Dendritic cell treated with granulocyte-macrophage colony-stimulating factor and Interleukin-4, amounts not matched to agents 40 ng/mL and 50 ng/mL, for 4 days (primary cell): Measurements from ENCODE around the gene DMXL2.
"Not testable (repeated sequence)": the region's sequence is repeated elsewhere in the genome, so short reads cannot be mapped to it uniquely, and the experiment has no call there.

Source experiments
- H3K27ac Mint-ChIP-seq: one replicate; pipeline ENCODE4 v1.8.0; 2022; ENCODE audit warnings: mild to moderate bottlenecking, mixed read lengths
- H3K27me3 Mint-ChIP-seq: one replicate; pipeline ENCODE4 v1.8.0; 2022; ENCODE audit warnings: mild to moderate bottlenecking, mixed read lengths
- H3K36me3 Mint-ChIP-seq: one replicate; pipeline ENCODE4 v1.8.0; 2022; ENCODE audit warnings: low read depth, mixed read lengths
- H3K4me1 Mint-ChIP-seq: one replicate; pipeline ENCODE4 v1.8.0; 2022; ENCODE audit warnings: low read depth, mixed read lengths
- H3K4me3 Mint-ChIP-seq: one replicate; pipeline ENCODE4 v1.8.0; 2022; ENCODE audit warnings: mild to moderate bottlenecking, moderate library complexity, mixed read lengths
- H3K9me3 Mint-ChIP-seq: one replicate; pipeline ENCODE4 v1.8.0; 2022; ENCODE audit warnings: mixed read lengths
- intact Hi-C: fragments of 100-400 bp; cut with micrococcal nuclease; formaldehyde crosslinking; loops from one replicate; pipeline ENCODE4 v1.15.0; 2022

Gene DMXL2

DNA sequence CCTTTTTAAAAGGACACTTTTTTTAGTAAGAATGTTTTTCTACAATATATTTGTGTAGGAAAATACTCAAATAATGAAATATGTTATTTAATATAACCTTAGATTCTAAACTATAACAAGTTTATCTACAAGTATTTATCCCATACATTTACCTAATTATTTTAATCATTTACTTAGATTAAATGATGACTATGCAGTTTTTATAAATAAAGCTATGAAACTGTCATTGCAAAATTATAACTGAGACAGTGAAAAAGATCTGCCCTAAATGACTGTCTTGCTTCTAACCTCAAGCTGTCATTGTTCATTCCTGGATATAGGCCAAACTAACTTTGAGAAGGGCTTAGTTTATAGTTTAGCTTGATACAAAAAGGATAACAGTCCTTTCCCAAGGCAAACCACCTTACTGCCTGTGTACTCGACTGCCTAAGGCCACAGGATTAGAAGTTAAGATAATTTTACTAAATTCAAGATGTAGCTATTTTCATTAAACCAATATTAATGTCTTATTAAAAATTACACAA, 197.0 kb downstream of the DMXL2 start:
- Mint-ChIP-seq H3K27ac (no peak overlapping the region), H3K9me3 (no peaks in the 10 kb centered on the region), H3K4me3 (no peak overlapping the region), H3K36me3 (no peaks in the 10 kb centered on the region), H3K4me1 (no peaks in the 10 kb centered on the region), H3K27me3 (no peaks in the 10 kb centered on the region)
- intact Hi-C loops: no loop called here

DNA sequence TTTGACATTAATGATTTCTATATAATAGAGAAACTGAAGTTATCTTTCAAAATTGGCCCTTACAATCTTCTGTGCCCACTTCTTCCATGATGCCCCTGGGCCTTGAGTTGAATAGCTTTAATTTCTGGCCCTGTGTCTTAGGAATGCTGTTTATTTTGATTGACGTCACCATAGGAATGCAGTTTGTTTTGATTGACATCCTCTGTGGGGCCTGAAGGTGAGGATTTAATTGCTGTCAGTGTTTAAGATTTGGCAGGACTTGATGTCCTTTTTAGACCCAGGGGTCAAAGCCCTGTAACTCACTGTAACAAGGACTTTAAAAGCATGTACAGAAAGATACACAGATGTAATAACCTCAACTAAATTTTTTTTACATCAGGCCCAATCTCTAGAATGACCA, 197.8 kb downstream of the DMXL2 start:
- no peak overlapping the region for H3K4me3 Mint-ChIP-seq
- H3K9me3 Mint-ChIP-seq: no peaks in the 10 kb centered on the region
- H3K27me3 Mint-ChIP-seq: no peaks in the 10 kb centered on the region
- H3K4me1 Mint-ChIP-seq: no peaks in the 10 kb centered on the region
- no peaks in the 10 kb centered on the region for H3K36me3 Mint-ChIP-seq
- intact Hi-C loops: no loop called here
- H3K27ac Mint-ChIP-seq: no peak overlapping the region

DNA sequence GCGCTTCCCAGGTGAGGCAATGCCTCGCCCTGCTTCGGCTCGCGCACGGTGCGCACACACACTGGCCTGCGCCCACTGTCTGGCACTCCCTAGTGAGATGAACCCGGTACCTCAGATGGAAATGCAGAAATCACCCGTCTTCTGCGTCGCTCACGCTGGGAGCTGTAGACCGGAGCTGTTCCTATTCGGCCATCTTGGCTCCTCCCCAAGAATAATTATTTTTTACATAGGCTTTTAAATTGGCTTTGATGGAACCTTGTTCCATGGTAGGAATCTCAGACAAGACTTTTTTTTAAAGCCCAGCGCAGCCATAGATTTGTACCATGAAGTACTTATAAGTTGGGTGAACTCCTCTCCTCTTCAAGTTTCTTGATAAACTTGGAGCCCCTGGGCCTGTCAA, 199.5 kb downstream of the DMXL2 start:
- H3K4me3 Mint-ChIP-seq, H3K27ac Mint-ChIP-seq, H3K27me3 Mint-ChIP-seq, H3K9me3 Mint-ChIP-seq, H3K36me3 Mint-ChIP-seq, H3K4me1 Mint-ChIP-seq, intact Hi-C loops: not testable (repeated sequence)

DNA sequence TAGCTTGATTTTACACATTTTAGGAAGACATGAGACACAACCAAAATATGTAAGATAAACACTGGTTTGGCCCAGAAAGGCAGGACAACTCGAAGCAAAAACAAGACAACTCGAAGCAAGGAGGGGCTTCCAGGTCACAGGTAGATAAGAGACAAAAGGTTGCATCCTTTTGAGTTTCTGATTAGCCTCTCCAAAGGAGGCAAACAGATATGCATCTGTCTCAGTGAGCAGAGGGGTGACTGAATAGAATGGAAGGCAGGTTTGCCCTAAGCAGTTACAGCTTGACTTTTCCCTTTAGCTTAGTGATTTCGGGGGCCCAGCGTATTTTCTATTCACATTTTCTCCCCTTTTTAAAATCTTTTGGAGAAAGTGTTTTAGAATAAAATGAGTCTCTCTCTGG, 206.4 kb downstream of the DMXL2 start:
- no peaks in the 10 kb centered on the region for H3K36me3 Mint-ChIP-seq
- no peaks in the 10 kb centered on the region for H3K27me3 Mint-ChIP-seq
- no peaks in the 10 kb centered on the region for H3K9me3 Mint-ChIP-seq
- no peaks in the 10 kb centered on the region for H3K4me1 Mint-ChIP-seq
- intact Hi-C loops: no loop called here
- H3K4me3 Mint-ChIP-seq: no peak overlapping the region
- H3K27ac Mint-ChIP-seq: no peak overlapping the region

DNA sequence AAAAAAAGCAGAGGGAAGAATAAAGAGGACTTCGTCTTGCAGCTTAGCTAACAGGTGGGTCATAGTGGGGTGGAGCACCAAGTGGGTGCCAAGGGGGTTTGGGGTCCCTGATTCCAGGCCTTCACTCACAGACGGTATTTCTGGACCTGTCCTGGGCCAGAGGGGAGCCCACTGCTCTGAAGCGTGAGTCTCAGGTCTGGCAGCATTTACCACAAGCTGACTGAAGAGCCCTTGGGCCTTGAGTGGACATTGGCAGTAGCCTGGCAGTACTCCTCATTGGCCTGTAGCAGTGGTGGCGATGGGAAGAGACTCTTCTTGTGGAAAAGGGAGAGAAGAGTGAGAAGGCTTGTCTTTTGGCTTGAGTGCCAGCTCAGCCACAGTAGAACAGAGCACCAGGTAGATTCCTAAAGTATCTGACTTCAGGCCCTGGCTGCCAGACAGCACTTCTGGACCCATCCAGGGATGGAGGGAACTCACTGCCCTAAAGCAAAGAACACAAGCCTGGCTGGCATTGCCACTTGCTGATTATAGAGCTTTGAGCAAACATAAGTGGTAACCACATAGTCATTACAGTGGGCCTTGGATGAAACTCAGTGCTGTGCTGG, 208.2 kb downstream of the DMXL2 start:
- H3K9me3 Mint-ChIP-seq: no peaks in the 10 kb centered on the region
- no peak overlapping the region for H3K27ac Mint-ChIP-seq
- intact Hi-C loops: no loop called here
- no peak overlapping the region for H3K4me3 Mint-ChIP-seq
- no peaks in the 10 kb centered on the region for H3K36me3 Mint-ChIP-seq
- H3K27me3 Mint-ChIP-seq: peaks cover 1% of the 10 kb centered on the region
- no peaks in the 10 kb centered on the region for H3K4me1 Mint-ChIP-seq

DNA sequence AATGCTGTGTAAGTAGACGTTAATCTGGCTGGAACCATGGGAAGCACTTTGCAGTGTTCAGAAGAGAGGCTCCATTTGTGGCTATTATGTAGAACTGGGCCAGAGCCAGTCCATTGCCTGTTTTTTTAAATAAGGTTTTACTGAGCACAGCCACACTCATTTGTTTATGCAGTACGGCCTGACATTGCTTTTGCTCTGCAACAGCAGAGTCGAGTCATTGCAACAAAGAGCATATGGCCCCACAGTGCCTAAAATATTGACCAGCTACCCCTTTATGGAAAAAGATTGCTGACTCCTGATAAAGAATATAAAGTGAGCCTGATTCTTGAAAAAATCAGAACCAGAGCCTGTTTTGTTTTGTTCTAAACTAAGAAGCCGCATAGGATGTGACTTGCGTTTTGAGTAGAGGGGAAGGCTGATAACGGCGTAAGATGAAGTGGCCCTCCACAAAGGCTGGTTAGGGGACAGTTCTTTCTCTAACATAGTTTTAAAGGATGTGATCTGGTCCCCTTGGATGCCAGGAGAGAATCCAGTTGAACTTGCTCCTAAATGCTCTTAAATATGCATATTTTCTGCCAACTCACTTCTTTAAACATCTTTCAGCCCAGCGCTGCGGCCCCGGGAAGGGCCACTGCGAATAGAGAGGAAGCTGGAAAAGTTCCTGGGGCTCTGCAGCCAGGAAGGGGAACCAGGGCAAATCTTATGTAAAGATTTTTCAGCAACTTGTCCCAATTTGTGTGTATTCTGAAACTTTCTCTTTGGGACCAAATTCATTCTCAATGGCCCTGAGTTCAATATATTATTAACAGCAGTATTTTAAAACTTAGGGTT, 216.7 kb downstream of the DMXL2 start:
- Mint-ChIP-seq H3K27ac (no peak overlapping the region), H3K27me3 (peaks cover 31% of the 10 kb centered on the region), H3K9me3 (no peaks in the 10 kb centered on the region), H3K36me3 (no peaks in the 10 kb centered on the region), H3K4me3 (no peak overlapping the region), H3K4me1 (peaks cover 18% of the 10 kb centered on the region)
- intact Hi-C loops: no loop called here

DNA sequence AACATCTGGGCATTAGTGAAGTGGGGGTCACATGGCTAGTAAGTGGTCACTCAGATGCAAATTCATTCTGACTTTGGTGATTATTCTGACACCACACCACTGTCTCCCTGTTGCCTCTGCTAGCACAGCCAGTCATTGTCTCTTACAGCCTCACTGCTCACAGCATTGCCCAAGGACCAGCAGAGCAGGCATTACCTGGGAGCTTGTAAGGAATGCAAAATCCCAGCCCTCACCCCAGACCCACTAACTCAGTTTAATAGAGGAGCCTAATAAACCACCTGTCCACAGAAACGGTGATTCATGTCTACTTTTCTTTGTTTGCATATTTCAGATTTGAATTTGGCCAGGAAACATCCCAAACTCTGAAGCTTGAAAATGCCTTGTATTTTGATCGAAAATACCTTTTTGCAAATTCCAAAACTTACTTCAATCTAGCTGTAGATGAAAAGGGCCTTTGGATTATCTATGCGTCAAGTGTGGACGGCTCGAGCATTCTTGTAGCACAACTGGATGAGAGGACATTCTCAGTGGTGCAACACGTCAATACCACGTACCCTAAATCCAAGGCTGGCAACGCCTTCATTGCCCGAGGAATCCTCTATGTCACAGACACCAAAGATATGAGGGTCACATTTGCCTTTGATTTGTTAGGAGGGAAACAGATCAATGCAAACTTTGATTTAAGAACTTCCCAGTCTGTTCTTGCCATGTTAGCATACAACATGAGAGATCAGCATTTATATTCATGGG, 218.4 kb downstream of the DMXL2 start:
- H3K9me3 Mint-ChIP-seq: no peaks in the 10 kb centered on the region
- H3K27ac Mint-ChIP-seq: no peak overlapping the region
- intact Hi-C loops: loop anchor here (5.0 kb wide), 2 partner anchors 122 to 242 kb away; no protein-coding TSS in a partner anchor
- peaks cover 32% of the 10 kb centered on the region for H3K27me3 Mint-ChIP-seq
- H3K36me3 Mint-ChIP-seq: no peaks in the 10 kb centered on the region
- peaks cover 20% of the 10 kb centered on the region for H3K4me1 Mint-ChIP-seq
- H3K4me3 Mint-ChIP-seq: no peak overlapping the region

DNA sequence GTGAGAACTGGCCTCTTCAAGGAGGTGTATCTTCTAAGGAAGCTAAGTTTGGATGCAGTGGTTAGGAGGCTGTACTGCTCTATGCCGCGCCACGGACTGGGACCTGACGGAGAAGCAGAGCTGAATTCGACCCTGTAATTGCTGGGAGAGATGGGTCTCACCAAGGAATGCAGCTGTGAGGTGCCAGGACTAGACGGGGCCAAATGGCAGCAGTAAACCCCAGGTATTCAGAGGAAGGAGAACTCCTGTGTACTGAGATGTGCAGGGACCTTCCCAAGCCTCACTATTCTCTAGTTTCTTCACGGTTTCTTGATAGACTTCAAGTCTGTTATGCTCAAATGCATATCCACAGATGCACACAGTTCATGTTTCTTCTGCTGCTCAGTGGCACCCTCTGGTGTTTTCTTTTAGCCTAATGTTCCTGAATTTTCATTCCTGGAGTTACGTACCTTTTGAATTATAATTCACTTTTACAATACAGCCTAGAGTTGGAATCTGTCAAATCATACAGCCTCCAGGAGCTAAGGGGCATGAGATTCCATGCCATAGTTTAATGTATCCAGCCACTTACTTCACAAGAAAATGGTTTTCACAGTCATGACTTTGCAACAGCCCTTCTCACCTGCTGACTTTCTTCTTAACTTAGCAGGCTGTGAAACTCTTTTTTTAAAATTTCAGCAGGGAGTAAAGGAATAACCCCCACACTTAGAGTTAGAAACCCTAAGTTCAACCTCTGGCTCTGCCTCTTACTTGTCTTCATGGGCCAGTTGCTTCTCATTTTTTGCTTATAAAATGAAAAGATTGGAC, 219.3 kb downstream of the DMXL2 start:
- intact Hi-C loops: loop anchor here (5.0 kb wide), 2 partner anchors 121 to 241 kb away; no protein-coding TSS in a partner anchor

DNA sequence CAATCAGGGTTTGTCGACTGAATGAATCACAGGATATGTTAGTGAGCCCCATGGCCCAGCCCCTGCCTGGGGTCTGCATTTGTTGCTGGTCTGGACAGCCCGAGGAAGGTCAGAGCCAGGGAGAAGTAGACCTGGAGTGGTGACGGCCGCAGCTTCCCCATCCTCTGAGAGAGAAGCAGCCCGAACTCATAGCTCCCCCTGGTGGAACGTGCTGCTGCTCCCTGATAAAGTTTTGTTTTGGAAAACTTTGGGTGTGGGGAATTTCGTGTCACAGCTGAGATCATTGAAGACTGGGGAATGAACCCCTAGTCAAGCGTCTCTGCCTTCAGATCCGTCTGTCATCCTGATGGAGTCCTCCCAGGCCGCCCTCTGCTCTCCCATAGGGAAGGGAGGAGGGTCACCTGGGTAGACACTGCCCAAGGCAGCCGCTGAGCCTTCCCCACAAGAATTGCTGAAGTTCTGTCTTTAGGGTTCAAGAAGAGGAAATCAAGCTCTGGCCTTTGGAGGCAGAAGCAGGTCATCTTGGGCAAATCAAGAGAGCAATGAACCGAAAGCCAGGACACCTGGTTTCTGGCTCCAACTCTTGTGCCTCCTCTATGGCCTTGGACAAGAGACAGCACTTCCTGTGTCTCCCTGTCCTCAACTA, 220.6 kb downstream of the DMXL2 start:
- no peak overlapping the region for H3K4me3 Mint-ChIP-seq
- H3K4me1 Mint-ChIP-seq: peaks cover 20% of the 10 kb centered on the region
- no peaks in the 10 kb centered on the region for H3K9me3 Mint-ChIP-seq
- peaks cover 35% of the 10 kb centered on the region for H3K27me3 Mint-ChIP-seq
- H3K27ac Mint-ChIP-seq: no peak overlapping the region
- no peaks in the 10 kb centered on the region for H3K36me3 Mint-ChIP-seq
- intact Hi-C loops: loop anchor here (5.0 kb wide), 2 partner anchors 120 to 240 kb away; no protein-coding TSS in a partner anchor

More for the DNA sequence above, 219.3 kb downstream of the DMXL2 start:
- peaks cover 30% of the 10 kb centered on the region for H3K27me3 Mint-ChIP-seq
- no peak overlapping the region for H3K27ac Mint-ChIP-seq
- H3K4me3 Mint-ChIP-seq: no peak overlapping the region
- H3K9me3 Mint-ChIP-seq: no peaks in the 10 kb centered on the region
- H3K4me1 Mint-ChIP-seq: peaks cover 20% of the 10 kb centered on the region
- H3K36me3 Mint-ChIP-seq: no peaks in the 10 kb centered on the region

DNA sequence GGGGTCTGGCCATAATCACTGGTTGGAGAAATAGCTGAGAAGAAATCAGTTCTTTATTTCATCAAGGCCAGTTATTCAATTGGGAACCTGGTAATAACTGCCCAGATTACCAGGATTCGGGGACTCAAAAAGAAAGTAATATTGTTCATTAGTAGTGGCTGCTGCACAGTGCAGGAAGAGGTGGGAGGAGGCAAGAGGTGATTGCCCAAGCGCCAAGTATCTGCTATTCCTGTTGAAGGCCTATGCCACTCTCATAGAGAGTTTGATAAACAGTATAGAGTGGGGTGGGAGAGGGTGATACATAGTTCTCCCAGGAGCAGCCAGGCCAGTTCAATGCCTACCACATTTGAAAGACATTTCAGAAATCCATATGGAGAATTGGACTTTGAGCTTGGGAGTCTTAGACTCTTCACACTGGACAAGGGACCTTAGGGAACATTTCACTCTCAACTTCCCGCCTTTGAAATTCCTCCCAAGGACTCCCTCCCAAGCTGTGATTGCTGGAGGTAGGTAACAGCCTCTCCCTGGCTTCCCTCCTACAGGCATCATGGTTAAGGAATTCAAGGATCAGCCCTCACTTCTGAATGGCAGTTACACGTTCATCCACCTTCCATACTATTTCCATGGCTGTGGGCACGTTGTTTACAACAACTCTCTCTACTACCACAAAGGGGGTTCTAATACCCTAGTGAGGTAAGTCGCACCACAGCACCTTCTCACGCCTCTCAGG, 221.4 kb downstream of the DMXL2 start:
- no peak overlapping the region for H3K27ac Mint-ChIP-seq
- H3K4me1 Mint-ChIP-seq: peaks cover 19% of the 10 kb centered on the region
- intact Hi-C loops: loop anchor here (5.0 kb wide), 2 partner anchors 119 to 239 kb away; no protein-coding TSS in a partner anchor
- no peak overlapping the region for H3K4me3 Mint-ChIP-seq
- H3K9me3 Mint-ChIP-seq: no peaks in the 10 kb centered on the region
- H3K27me3 Mint-ChIP-seq: peaks cover 35% of the 10 kb centered on the region
- no peaks in the 10 kb centered on the region for H3K36me3 Mint-ChIP-seq

DNA sequence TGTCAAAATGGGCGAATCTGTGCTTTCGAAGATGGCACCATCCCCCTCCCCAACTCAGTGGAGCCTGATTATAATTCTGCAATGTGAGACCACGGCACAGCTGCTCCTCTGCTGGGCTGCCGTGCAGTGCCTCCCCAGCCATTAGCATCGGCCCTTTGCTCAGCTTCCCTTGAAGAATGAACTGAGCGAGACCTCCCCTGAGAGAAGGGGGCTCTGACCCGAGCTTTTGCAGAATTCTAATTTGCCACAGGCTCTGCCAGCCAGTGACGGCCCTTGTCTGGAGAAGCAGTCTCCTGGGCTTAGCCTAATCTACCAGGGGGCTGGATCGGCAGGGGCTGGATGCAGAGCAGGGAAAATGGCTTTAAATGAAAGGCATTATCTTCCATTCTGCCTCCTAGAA, 223.9 kb downstream of the DMXL2 start:
- Mint-ChIP-seq H3K4me1 (peaks cover 15% of the 10 kb centered on the region), H3K4me3 (no peak overlapping the region), H3K9me3 (no peaks in the 10 kb centered on the region), H3K36me3 (no peaks in the 10 kb centered on the region), H3K27me3 (peaks cover 19% of the 10 kb centered on the region), H3K27ac (no peak overlapping the region)
- intact Hi-C loops: no loop called here
